DOHH2 (cell line): ENCODE data around the gene URB2.

Experiments
- H3F3A ChIP-seq: fragments of 200-600 bp; sonication (generic), shearing (Covaris generic); 2 replicates; pipeline ENCODE4 v1.6.0; 2016; ENCODE audit warnings: antibody characterized with exemption, mild to moderate bottlenecking; ENCODE audit not compliant: control insufficient read depth, insufficient read depth
- H3K27ac ChIP-seq: fragments of 200-600 bp; sonication (generic); 2 replicates; pipeline ENCODE4 v1.5.1; 2014; ENCODE audit warnings: low read depth, mild to moderate bottlenecking, low read length, moderate library complexity
- H3K27me3 ChIP-seq: fragments of 200-600 bp; sonication (generic); 2 replicates; pipeline ENCODE4 v1.6.1; 2014; ENCODE audit warnings: mild to moderate bottlenecking, low read length, mixed read lengths; ENCODE audit not compliant: control insufficient read depth
- H3K36me3 ChIP-seq: fragments of 200-600 bp; sonication (generic); 2 replicates; pipeline ENCODE4 v1.6.1; 2014; ENCODE audit warnings: mild to moderate bottlenecking, low read length, moderate library complexity, mixed read lengths; ENCODE audit not compliant: control insufficient read depth
- H3K4me1 ChIP-seq: fragments of 200-600 bp; sonication (generic); 2 replicates; pipeline ENCODE4 v1.6.1; 2014; ENCODE audit warnings: mild to moderate bottlenecking, low read length, mixed read lengths; ENCODE audit not compliant: control insufficient read depth
- H3K4me2 ChIP-seq: fragments of 200-600 bp; sonication (generic); 2 replicates; pipeline ENCODE4 v1.6.0; 2014; ENCODE audit warnings: mild to moderate bottlenecking, low read length, moderate library complexity
- H3K4me3 ChIP-seq: fragments of 200-600 bp; sonication (generic); 2 replicates; pipeline ENCODE4 v1.5.1; 2014; ENCODE audit warnings: mild to moderate bottlenecking, low read length, mixed read lengths
- H3K79me2 ChIP-seq: fragments of 200-600 bp; sonication (generic); 2 replicates; pipeline ENCODE4 v1.6.1; 2014; ENCODE audit warnings: mild to moderate bottlenecking, low read length, mixed read lengths; ENCODE audit not compliant: control insufficient read depth
- H3K9me2 ChIP-seq: fragments of 200-600 bp; sonication (generic); replicated peaks from 2 replicates; pipeline ENCODE4 v1.6.1; 2014; ENCODE audit warnings: mild to moderate bottlenecking, low read length, mixed read lengths; ENCODE audit not compliant: control insufficient read depth
- H3K9me3 ChIP-seq: fragments of 200-600 bp; sonication (generic); 2 replicates; pipeline ENCODE4 v1.6.1; 2014; ENCODE audit warnings: antibody characterized with exemption, low read length, mixed read lengths; ENCODE audit not compliant: control insufficient read depth, insufficient read depth
- H4K20me1 ChIP-seq: fragments of 200-600 bp; sonication (generic); 2 replicates; pipeline ENCODE4 v1.6.0; 2014; ENCODE audit warnings: low read depth, mild to moderate bottlenecking, antibody characterized with exemption, low read length, moderate library complexity; ENCODE audit not compliant: control insufficient read depth, insufficient read depth
- EZH2phosphoT487 ChIP-seq: fragments of 200-600 bp; sonication (generic); IDR thresholded peaks from 2 replicates; pipeline ENCODE4 v1.6.1; 2017; ENCODE audit warnings: borderline replicate concordance, mild to moderate bottlenecking, antibody characterized with exemption, low read length, moderate library complexity, mixed read lengths
- TF ChIP-seq, protein P1 (sequence below): fragments of 200-600 bp; sonication (generic); IDR thresholded peaks from one replicate; pipeline ENCODE4 v1.5.1; 2014; ENCODE audit warnings: antibody characterized with exemption, mild to moderate bottlenecking, low read depth, low read length; ENCODE audit not compliant: poor library complexity, severe bottlenecking

The URB2 gene

DNA sequence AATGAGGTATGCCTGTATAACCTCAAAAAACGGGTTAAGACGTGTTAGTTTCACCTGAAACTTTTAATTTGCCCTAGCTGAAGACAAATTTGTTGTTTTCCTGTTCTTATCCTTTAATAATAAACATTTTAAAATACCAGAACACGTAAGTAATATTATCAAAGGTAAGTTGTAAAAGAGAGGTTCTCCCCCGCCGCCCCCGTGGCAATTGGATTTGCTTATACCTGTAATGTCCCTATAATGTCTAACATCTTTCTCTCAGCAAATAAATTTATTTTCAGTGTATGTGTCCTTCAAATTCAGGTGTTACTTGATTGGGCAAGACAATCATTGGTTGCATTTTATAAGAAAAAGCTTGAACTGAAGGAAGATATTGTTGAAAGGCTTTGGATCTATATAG, 5.9 kb downstream of the URB2 start:
- Histone ChIP-seq H3K36me3 (peaks cover 83% of the 10 kb centered on the region), H3K27me3 (no peaks in the 10 kb centered on the region), H3K79me2 (peaks cover 98% of the 10 kb centered on the region)

DNA sequence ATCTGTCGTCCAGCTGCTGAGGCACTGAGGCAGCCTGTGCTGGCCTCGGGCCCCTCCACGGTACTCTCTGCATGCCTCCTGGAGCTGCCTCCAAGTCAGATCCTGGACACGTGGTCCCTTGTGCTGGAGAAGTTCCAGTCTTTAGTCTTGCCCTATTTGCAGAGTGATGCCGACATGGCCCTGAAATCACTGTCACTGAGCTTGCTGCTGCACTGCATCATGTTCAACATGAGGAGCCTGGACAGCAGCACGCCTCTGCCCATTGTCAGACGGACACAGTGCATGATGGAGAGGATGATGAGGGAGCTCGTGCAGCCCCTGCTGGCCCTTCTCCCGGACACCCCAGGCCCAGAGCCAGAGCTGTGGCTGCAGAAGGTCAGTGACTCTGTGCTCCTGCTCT, 10.0 kb downstream of the URB2 start:
- H3F3A ChIP-seq = no peaks in the 10 kb centered on the region
- peaks cover 82% of the 10 kb centered on the region for H3K36me3 ChIP-seq
- no peaks in the 10 kb centered on the region for H3K4me1 ChIP-seq
- no peaks in the 10 kb centered on the region for H3K9me3 ChIP-seq
- H3K4me3 ChIP-seq = no peak overlapping the region
- TF ChIP-seq, protein P1, sequence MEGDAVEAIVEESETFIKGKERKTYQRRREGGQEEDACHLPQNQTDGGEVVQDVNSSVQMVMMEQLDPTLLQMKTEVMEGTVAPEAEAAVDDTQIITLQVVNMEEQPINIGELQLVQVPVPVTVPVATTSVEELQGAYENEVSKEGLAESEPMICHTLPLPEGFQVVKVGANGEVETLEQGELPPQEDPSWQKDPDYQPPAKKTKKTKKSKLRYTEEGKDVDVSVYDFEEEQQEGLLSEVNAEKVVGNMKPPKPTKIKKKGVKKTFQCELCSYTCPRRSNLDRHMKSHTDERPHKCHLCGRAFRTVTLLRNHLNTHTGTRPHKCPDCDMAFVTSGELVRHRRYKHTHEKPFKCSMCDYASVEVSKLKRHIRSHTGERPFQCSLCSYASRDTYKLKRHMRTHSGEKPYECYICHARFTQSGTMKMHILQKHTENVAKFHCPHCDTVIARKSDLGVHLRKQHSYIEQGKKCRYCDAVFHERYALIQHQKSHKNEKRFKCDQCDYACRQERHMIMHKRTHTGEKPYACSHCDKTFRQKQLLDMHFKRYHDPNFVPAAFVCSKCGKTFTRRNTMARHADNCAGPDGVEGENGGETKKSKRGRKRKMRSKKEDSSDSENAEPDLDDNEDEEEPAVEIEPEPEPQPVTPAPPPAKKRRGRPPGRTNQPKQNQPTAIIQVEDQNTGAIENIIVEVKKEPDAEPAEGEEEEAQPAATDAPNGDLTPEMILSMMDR = no peak
- no peak for TF ChIP-seq EZH2phosphoT487
- no peaks in the 10 kb centered on the region for H3K9me2 ChIP-seq
- H3K27ac ChIP-seq = no peak overlapping the region
- no peaks in the 10 kb centered on the region for H3K27me3 ChIP-seq
- peaks cover 96% of the 10 kb centered on the region for H3K79me2 ChIP-seq
- H3K4me2 ChIP-seq = no peak overlapping the region
- peaks cover 6% of the 10 kb centered on the region; the same call in 1 of the 2 replicates for H4K20me1 ChIP-seq

More for the DNA sequence above, 5.9 kb downstream of the URB2 start:
- Histone ChIP-seq H3K27ac (no peak overlapping the region), H4K20me1 (peaks cover 9% of the 10 kb centered on the region; the same call in 1 of the 2 replicates), H3F3A (no peaks in the 10 kb centered on the region), H3K4me2 (no peak overlapping the region), H3K4me1 (peaks cover 9% of the 10 kb centered on the region), H3K4me3 (no peak overlapping the region), H3K9me2 (no peaks in the 10 kb centered on the region), H3K9me3 (no peaks in the 10 kb centered on the region)
- TF ChIP-seq, protein P1 = no peak
- TF ChIP-seq EZH2phosphoT487 = no peak

DNA sequence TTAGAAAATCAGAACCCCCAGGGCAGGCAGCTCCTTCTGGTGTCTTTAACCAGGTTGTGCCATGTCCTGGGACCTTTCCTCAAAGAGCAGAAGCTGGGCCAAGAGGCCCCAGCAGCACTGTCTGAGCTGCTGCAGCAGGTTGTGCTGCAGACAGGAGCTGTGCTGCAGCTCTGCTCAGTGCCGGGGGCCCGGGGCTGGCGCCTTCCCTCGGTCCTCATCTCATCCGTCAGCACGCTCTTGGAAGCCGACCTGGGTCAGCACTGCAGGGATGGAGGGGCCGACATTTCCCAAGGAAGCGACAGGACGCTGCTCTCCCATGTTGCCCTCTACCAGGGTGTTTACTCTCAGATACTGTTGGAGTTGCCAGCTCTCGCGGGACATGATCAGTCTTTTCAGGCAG, 11.7 kb downstream of the URB2 start:
- H4K20me1 ChIP-seq = peaks cover 7% of the 10 kb centered on the region; the same call in 1 of the 2 replicates
- no peaks in the 10 kb centered on the region for H3F3A ChIP-seq
- no peaks in the 10 kb centered on the region for H3K9me2 ChIP-seq
- no peaks in the 10 kb centered on the region for H3K9me3 ChIP-seq
- peaks cover 96% of the 10 kb centered on the region for H3K79me2 ChIP-seq
- peaks cover 12% of the 10 kb centered on the region for H3K4me1 ChIP-seq
- peaks cover 74% of the 10 kb centered on the region for H3K36me3 ChIP-seq
- H3K27me3 ChIP-seq = no peaks in the 10 kb centered on the region
- no peak overlapping the region for H3K27ac ChIP-seq
- TF ChIP-seq, protein P1 = no peak
- TF ChIP-seq EZH2phosphoT487 = no peak
- H3K4me2 ChIP-seq = no peak overlapping the region
- no peak overlapping the region for H3K4me3 ChIP-seq

DNA sequence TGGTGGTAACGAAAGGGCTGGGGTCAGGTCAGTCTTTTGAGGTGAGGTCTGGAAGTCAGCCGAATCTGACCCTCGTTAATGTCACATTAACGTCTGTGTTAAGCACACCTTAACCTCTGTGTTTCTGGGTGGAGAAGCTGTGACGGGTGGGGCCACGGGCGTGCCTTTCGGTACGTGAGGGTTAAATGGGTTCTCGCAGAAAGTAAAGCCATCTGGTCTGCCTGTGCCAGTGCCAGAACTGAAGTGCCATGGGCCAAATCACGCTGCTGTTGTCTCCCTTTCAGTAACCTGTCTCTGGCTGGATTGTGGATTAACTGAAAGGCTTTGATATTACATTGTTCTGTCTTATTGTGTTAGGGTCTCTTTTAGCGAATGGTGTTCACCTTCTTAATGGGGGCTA, 14.4 kb downstream of the URB2 start:
- no peak overlapping the region for H3K27ac ChIP-seq
- peaks cover 96% of the 10 kb centered on the region for H3K79me2 ChIP-seq
- no peaks in the 10 kb centered on the region for H3K9me2 ChIP-seq
- H3F3A ChIP-seq = no peaks in the 10 kb centered on the region
- H3K36me3 ChIP-seq = peaks cover 78% of the 10 kb centered on the region
- no peak overlapping the region for H3K4me3 ChIP-seq
- peaks cover 32% of the 10 kb centered on the region for H3K4me1 ChIP-seq
- H3K9me3 ChIP-seq = no peaks in the 10 kb centered on the region
- H3K27me3 ChIP-seq = no peaks in the 10 kb centered on the region
- TF ChIP-seq EZH2phosphoT487 = no peak
- TF ChIP-seq, protein P1 = no peak
- peaks cover 6% of the 10 kb centered on the region; the same call in 1 of the 2 replicates for H4K20me1 ChIP-seq
- no peak overlapping the region for H3K4me2 ChIP-seq
